ENCODE data around the gene NHSL2.
A peak's percentile ranks its signal among the peaks of the same experiment; 100 is the strongest.

Gene NHSL2

GRCh38 chrX:72021975-72022374, 111.3 kb downstream of the NHSL2 start:
- peak in 1 of 2 donors; percentile 20 for DNase-seq

GRCh38 chrX:72023071-72023470, 112.4 kb downstream of the NHSL2 start:
- no peak for DNase-seq

- no peak for DNase-seq
Observed at GRCh38 chrX:72025236-72025770, 114.7 kb downstream of the NHSL2 start.

- DNase-seq: peak in 1 of 2 donors; percentile 14
Observed at GRCh38 chrX:72026341-72027023, 115.8 kb downstream of the NHSL2 start.

- no peak for DNase-seq
Observed at GRCh38 chrX:72027024-72027913, 116.6 kb downstream of the NHSL2 start.

GRCh38 chrX:72027914-72028307, 117.3 kb downstream of the NHSL2 start:
- DNase-seq: no peak

- no peak for DNase-seq
Observed at GRCh38 chrX:72028701-72029470, 118.2 kb downstream of the NHSL2 start.

- DNase-seq: no peak
Observed at GRCh38 chrX:72029483-72030411, 119.1 kb downstream of the NHSL2 start.

GRCh38 chrX:72030431-72030830, 119.8 kb downstream of the NHSL2 start:
- DNase-seq: no peak

GRCh38 chrX:72031118-72031517, 120.5 kb downstream of the NHSL2 start:
- no peak for DNase-seq

- DNase-seq: no peak
Observed at GRCh38 chrX:72031634-72032033, 121.0 kb downstream of the NHSL2 start.

GRCh38 chrX:72037601-72038000, 127.0 kb downstream of the NHSL2 start:
- no peak for DNase-seq

GRCh38 chrX:72038016-72038415, 127.4 kb downstream of the NHSL2 start:
- no peak for DNase-seq

GRCh38 chrX:72038868-72039267, 128.2 kb downstream of the NHSL2 start:
- no peak for DNase-seq

- DNase-seq: no peak
Observed at GRCh38 chrX:72040506-72040905, 129.9 kb downstream of the NHSL2 start.

- DNase-seq: no peak
Observed at GRCh38 chrX:72041176-72041575, 130.5 kb downstream of the NHSL2 start.

GRCh38 chrX:72041871-72042851, 131.5 kb downstream of the NHSL2 start:
- no peak for DNase-seq

GRCh38 chrX:72042852-72043248, 132.2 kb downstream of the NHSL2 start:
- DNase-seq: no peak

- no peak for DNase-seq
Observed at GRCh38 chrX:72043636-72044035, 133.0 kb downstream of the NHSL2 start.

- no peak for DNase-seq
Observed at GRCh38 chrX:72045141-72045540, 134.5 kb downstream of the NHSL2 start.

Data from CD4-positive, alpha-beta T cell treated with Interleukin-4 for 1 hour (primary cell).